ENCODE data around the gene KCNJ1. TPM values are rescaled to one million over a fixed set of nuclear protein-coding genes. Genes with fewer than 3 reads are reported as not detected.
A peak's percentile ranks its signal among the peaks of the same experiment; 100 is the strongest.

Gene KCNJ1
- total RNA-seq, 1 experiment from 2014 or later = not detected

GRCh38 chr11:128852327-128853023 is 14.6 kb downstream of the KCNJ1 start:
- no peak for DNase-seq (ENCODE audit: low read depth)

GRCh38 chr11:128848815-128849455 is 18.2 kb downstream of the KCNJ1 start:
- DNase-seq (ENCODE audit: low read depth) = peak; percentile 16

DNA sequence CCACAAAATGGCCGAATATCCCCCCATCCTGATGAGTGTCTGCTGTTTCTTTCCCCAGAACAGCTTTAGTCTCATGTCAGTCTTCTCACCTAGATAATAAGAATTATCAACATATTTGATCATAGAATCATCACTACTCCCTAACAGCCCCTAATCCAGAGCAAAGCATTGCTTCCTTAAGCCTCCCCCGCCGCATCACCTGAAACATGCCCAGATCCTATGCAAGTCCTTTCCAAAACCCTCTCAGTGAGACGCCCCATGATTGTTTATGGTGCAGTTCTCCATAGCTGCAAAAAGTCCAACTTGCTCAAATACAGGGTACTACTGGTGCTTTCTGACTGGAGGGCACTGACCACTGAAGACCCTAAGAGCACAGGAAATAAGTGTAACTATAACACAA is 20.1 kb downstream of the KCNJ1 start:
- DNase-seq (ENCODE audit: low read depth) = no peak

GRCh38 chr11:128845334-128845780 is 21.7 kb downstream of the KCNJ1 start:
- DNase-seq (ENCODE audit: low read depth) = no peak

GRCh38 chr11:128843198-128843785 is 23.8 kb downstream of the KCNJ1 start:
- no peak for DNase-seq (ENCODE audit: low read depth)

- DNase-seq (ENCODE audit: low read depth) = no peak
Measured at GRCh38 chr11:128841461-128842072, 25.5 kb downstream of the KCNJ1 start.

DNA sequence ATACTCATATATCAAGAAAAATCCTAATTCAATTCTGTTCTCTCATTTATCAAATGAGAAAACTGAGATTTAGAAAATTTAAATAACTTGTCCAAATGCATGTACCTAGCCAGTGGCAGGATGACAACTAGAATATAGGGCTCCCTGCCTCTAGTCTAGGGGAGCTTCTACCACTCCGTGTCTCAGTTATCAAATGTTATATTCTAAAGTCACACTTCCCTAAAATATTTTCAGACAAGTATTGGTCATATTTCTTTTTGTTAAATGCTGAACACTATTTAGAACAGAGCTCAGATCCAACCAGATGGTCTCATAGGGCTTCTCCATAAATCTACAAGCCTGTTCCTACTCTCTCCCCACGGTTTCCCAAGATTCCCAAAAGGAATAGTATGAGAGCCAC is 26.3 kb downstream of the KCNJ1 start:
- DNase-seq (ENCODE audit: low read depth) = no peak

- DNase-seq (ENCODE audit: low read depth) = no peak
Measured at GRCh38 chr11:128840137-128840536, 27.0 kb downstream of the KCNJ1 start.

DNA sequence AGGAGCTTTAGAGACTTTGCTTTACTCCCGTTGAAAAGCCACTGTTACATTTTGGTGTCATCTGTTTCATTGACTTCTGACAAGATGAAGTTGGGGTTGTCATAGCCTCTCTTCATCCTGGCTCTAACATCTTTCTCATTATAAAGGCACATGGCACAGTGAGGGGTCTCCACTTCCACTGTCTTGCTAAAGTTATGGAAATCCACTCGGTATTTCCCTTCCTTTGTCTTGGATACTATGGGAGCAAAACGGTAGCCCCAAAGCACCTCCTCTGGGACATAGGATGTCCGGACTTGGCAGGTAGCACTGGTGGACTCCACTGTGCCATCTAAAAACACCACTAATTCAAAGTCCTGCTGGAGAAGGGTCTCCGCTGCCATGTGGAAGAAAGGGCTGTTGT is 28.0 kb downstream of the KCNJ1 start:
- DNase-seq (ENCODE audit: low read depth) = no peak

DNA sequence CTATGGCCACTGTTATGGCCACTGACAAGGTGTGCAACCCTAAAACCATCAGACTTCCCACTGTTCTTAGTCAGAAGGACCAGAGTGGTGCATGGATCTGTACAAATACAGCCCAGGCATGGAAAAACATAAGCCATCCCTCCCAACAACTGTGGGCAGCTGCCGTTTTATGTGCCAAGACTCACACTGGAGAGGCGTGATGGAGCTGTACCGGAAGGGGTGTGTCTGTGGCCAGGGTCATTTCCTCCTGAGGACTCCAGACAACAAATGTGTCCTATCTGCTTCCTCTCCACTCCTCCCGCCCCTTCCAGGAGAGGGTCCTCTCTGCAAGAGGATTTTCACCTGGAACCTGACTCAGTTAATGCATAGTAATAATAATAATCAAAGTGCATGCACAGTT is 29.5 kb downstream of the KCNJ1 start:
- DNase-seq (ENCODE audit: low read depth) = peak; percentile 11

GRCh38 chr11:128835741-128836430 is 31.2 kb downstream of the KCNJ1 start:
- no peak for DNase-seq (ENCODE audit: low read depth)

DNA sequence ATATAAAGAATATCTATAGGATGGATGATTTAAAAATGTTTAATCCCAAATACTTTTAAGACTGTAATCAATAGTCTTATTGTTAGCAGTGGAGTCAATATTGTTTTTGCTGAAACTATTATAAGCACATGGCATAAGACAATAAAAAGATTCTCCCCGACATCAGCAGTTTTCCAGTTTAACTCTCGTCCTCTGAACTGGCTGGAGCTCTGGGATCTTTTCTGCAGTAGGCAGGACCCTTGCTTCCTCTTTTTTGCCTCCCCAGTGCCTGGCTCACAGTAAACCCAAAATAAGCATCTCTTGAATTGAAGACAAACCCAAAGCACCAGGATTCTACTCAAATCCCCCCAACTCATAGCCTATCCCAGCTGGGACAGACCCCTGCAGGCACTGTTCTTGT is 32.9 kb downstream of the KCNJ1 start:
- no peak for DNase-seq (ENCODE audit: low read depth)

DNA sequence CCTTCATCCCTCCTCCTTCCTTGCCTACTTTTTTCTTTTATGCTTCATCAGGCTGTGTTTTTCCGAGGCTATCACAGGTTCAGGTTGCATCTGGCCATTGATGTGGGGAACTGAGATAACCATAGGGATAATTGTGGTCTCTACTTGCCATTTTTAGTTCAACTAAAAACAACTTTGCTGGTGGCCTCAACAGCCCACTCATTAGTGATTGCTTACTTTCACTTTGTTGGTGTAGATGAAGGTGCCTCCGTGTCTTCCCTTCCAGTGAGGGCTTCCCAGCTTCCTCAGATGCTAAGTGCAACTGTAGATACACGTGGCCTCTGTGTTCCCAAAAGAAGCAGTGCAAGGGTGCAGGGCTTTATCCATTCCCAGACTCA is 35.0 kb downstream of the KCNJ1 start:
- no peak for DNase-seq (ENCODE audit: low read depth)

GRCh38 chr11:128831174-128832120 is 35.6 kb downstream of the KCNJ1 start:
- peak; percentile 69 for DNase-seq (ENCODE audit: low read depth)

- no peak for DNase-seq (ENCODE audit: low read depth)
Measured at GRCh38 chr11:128830290-128831173, 36.6 kb downstream of the KCNJ1 start.

- DNase-seq (ENCODE audit: low read depth) = no peak
Measured at GRCh38 chr11:128828350-128828749, 38.7 kb downstream of the KCNJ1 start.

- no peak for DNase-seq (ENCODE audit: low read depth)
Measured at GRCh38 chr11:128827191-128827893, 39.8 kb downstream of the KCNJ1 start.

GRCh38 chr11:128825050-128825784 is 41.9 kb downstream of the KCNJ1 start:
- DNase-seq (ENCODE audit: low read depth) = no peak

All from LHCN-M2 (cell line).